ENCODE data around the gene FREM1. TPM values are rescaled to one million over a fixed set of nuclear protein-coding genes. Genes with fewer than 3 reads are reported as not detected.

The FREM1 gene
- total and polyA plus RNA-seq, 2 donors (not counting 1 experiment from before 2014, with no cell fraction given): not detected

DNA sequence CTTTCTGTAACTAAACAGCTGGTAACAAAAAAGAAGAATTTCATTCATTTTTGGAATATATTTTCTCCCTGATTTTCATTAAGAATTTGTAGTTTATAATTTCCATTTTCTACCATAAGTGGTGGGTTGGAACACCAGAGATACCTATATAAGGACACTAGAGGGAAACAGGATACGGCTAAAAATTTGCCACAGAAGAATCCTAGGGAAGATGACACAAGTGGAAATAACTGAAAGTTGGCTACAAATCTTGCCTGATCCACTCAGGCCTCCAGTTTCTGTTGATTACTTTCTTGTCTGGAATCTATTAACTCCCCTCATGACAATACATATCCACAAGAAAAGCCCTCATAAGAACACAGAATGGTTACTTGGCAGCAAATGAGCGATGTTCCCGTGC is 46.8 kb downstream of the FREM1 start:
- no peak for TF ChIP-seq EZH2 (IDR thresholded peaks at IDR 0.05; ENCODE audit: borderline replicate concordance, insufficient read depth, low read depth, low read length, poor library complexity, severe bottlenecking)
- TF ChIP-seq, protein P1, sequence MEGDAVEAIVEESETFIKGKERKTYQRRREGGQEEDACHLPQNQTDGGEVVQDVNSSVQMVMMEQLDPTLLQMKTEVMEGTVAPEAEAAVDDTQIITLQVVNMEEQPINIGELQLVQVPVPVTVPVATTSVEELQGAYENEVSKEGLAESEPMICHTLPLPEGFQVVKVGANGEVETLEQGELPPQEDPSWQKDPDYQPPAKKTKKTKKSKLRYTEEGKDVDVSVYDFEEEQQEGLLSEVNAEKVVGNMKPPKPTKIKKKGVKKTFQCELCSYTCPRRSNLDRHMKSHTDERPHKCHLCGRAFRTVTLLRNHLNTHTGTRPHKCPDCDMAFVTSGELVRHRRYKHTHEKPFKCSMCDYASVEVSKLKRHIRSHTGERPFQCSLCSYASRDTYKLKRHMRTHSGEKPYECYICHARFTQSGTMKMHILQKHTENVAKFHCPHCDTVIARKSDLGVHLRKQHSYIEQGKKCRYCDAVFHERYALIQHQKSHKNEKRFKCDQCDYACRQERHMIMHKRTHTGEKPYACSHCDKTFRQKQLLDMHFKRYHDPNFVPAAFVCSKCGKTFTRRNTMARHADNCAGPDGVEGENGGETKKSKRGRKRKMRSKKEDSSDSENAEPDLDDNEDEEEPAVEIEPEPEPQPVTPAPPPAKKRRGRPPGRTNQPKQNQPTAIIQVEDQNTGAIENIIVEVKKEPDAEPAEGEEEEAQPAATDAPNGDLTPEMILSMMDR (IDR thresholded peaks at IDR 0.05): no peak
- 100% methylated on average over 2 of the region's 3 CpGs for WGBS (ENCODE audit: insufficient coverage)
- H3K27me3 ChIP-seq (replicated peaks in 1 of 4; ENCODE audit: control extremely low read depth in 1 of 4, control insufficient read depth in 3 of 4, insufficient read depth in 4 of 4, low read length in 3 of 4): no peaks in the 10 kb centered on the region
- no peak overlapping the region for H2AFZ ChIP-seq (ENCODE audit: insufficient read depth, low read depth, low read length, poor library complexity, severe bottlenecking)
- DNase-seq (no peak), ATAC-seq (ENCODE audit: low read depth) (no peak)
- no peaks in the 10 kb centered on the region for H3K9me3 Mint-ChIP-seq (ENCODE audit: insufficient read depth)
- H3K27ac Mint-ChIP-seq: no peak overlapping the region
- no peaks in the 10 kb centered on the region for H3K4me1 Mint-ChIP-seq
- H3K36me3 ChIP-seq (replicated peaks in 1 of 2; ENCODE audit: control extremely low read depth in 1 of 2, control insufficient read depth in 1 of 2, extremely low read depth in 1 of 2, insufficient read depth in 2 of 2, low read length in 1 of 2): no peaks in the 10 kb centered on the region
- no peaks in the 10 kb centered on the region for H3K4me1 ChIP-seq (ENCODE audit: control insufficient read depth in 2 of 2, insufficient read depth in 2 of 2, low read length in 2 of 2)
- H3K27ac ChIP-seq (ENCODE audit: low read length in 2 of 2): no peak overlapping the region
- intact Hi-C loops (cut with micrococcal nuclease): no loop called here
- ChIA-PET POLR2A (no interaction called here), CTCF (no interaction called here)
- no peak overlapping the region for H3K4me2 ChIP-seq (replicated peaks; ENCODE audit: low read depth, low read length, poor library complexity, severe bottlenecking)
- no peaks in the 10 kb centered on the region for H3K9me3 ChIP-seq (ENCODE audit: control extremely low read depth in 1 of 3, control insufficient read depth in 2 of 3, insufficient read depth in 1 of 3, low read length in 2 of 3)
- no peak overlapping the region for H3K4me3 Mint-ChIP-seq
- no peak overlapping the region for H3K9ac ChIP-seq (ENCODE audit: low read length)
- no peaks in the 10 kb centered on the region for H3K27me3 Mint-ChIP-seq
- H4K20me1 ChIP-seq (ENCODE audit: control insufficient read depth, insufficient read depth, low read length, poor library complexity, severe bottlenecking): no peaks in the 10 kb centered on the region
- H3K79me2 ChIP-seq (ENCODE audit: control insufficient read depth, insufficient read depth, low read length): no peaks in the 10 kb centered on the region
- H3K4me3 ChIP-seq (ENCODE audit: control extremely low read depth in 1 of 5, extremely low read depth in 1 of 5, insufficient read depth in 1 of 5, low read depth in 2 of 5, low read length in 4 of 5): no peak overlapping the region

DNA sequence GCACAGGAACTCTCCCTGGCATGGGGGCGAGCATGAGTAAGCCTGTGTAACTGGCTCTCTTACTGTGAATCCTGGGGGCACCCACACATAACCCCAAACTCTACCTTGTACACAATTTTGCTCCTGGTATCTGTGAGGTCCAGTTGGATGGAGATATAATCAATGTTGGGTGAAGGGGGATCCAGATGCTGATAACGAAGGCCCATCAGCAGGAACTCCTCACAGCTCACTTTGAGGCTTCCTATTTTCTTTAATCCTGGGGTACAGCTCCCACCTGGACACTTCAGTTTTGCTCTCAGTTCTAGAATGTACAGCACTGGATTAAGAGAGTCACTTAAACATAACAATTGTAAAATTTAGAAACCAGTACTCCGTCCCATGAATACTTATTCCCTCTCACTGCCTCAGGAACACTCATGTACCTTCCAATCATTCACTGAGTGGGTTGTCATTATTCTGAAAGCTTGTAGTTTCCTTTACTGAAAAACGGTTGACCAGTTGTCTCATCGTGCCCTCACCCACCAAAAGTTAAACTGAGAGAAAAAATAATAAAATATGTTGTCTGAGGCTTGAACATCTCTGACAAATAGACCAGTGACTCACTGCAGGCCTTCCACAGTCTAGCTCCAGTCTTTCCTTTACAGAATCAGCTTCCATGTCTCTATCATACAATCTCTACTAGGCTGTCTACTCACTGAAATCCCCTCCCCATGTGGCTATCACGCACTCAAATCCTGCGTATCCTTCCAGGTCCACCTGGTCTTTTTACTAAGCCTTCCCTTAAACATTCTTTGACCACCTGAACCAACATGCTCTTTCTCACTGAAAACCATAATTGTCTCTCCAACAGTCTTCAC is 52.6 kb downstream of the FREM1 start:
- CTCF ChIA-PET: no interaction called here
- ATAC-seq (ENCODE audit: low read depth) (no peak), DNase-seq (no peak)
- Mint-ChIP-seq H3K4me3 (no peak overlapping the region), H3K27ac (no peak overlapping the region), H3K4me1 (no peaks in the 10 kb centered on the region), H3K27me3 (peaks cover 7% of the 10 kb centered on the region), H3K9me3 (ENCODE audit: insufficient read depth) (no peaks in the 10 kb centered on the region)
- Histone ChIP-seq H3K79me2 (ENCODE audit: control insufficient read depth, insufficient read depth, low read length) (no peaks in the 10 kb centered on the region), H2AFZ (ENCODE audit: insufficient read depth, low read depth, low read length, poor library complexity, severe bottlenecking) (no peak overlapping the region), H3K4me1 (ENCODE audit: control insufficient read depth in 2 of 2, insufficient read depth in 2 of 2, low read length in 2 of 2) (no peaks in the 10 kb centered on the region), H3K36me3 (replicated peaks in 1 of 2; ENCODE audit: control extremely low read depth in 1 of 2, control insufficient read depth in 1 of 2, extremely low read depth in 1 of 2, insufficient read depth in 2 of 2, low read length in 1 of 2) (no peaks in the 10 kb centered on the region), H3K4me3 (ENCODE audit: control extremely low read depth in 1 of 5, extremely low read depth in 1 of 5, insufficient read depth in 1 of 5, low read depth in 2 of 5, low read length in 4 of 5) (no peak overlapping the region), H4K20me1 (ENCODE audit: control insufficient read depth, insufficient read depth, low read length, poor library complexity, severe bottlenecking) (no peaks in the 10 kb centered on the region), H3K9ac (ENCODE audit: low read length) (no peak overlapping the region), H3K27me3 (replicated peaks in 1 of 4; ENCODE audit: control extremely low read depth in 1 of 4, control insufficient read depth in 3 of 4, insufficient read depth in 4 of 4, low read length in 3 of 4) (no peaks in the 10 kb centered on the region), H3K4me2 (replicated peaks; ENCODE audit: low read depth, low read length, poor library complexity, severe bottlenecking) (no peak overlapping the region), H3K27ac (ENCODE audit: low read length in 2 of 2) (no peak overlapping the region), H3K9me3 (ENCODE audit: control extremely low read depth in 1 of 3, control insufficient read depth in 2 of 3, insufficient read depth in 1 of 3, low read length in 2 of 3) (no peaks in the 10 kb centered on the region)
- 100% methylated on average over 3 of the region's 7 CpGs for WGBS (ENCODE audit: insufficient coverage)
- intact Hi-C loops (cut with micrococcal nuclease): no loop called here
- POLR2A ChIA-PET: no interaction called here
- TF ChIP-seq, protein P1 (IDR thresholded peaks at IDR 0.05): no peak
